ENCODE data around the gene TMEM52.

TMEM52 gene

GRCh38 chr1:1906185-1907097 is 12.6 kb downstream of the TMEM52 start:
- no peak for TF ChIP-seq ESRRG (CRISPR knock-in tag; IDR thresholded peaks at IDR 0.05)
- TF ChIP-seq TOX (CRISPR knock-in tag; IDR thresholded peaks at IDR 0.05; ENCODE audit: borderline replicate concordance) = no peak
- no peak for TF ChIP-seq ARNTL (CRISPR knock-in tag; IDR thresholded peaks at IDR 0.05; ENCODE audit: borderline replicate concordance, low read depth)
- TF ChIP-seq ISL1 (CRISPR knock-in tag; IDR thresholded peaks at IDR 0.05) = peak; percentile 22; the same call in 1 of the 2 replicates
- peak; percentile 59; the same call in 1 of the 2 replicates for TF ChIP-seq ZNF70 (CRISPR knock-in tag; IDR thresholded peaks at IDR 0.05)
- no peak for TF ChIP-seq ZFP3 (CRISPR knock-in tag; IDR thresholded peaks at IDR 0.05)
- ATAC-seq = peak; percentile 87

- TF ChIP-seq CREB5 (CRISPR knock-in tag; IDR thresholded peaks at IDR 0.05; ENCODE audit: low read depth) (no peak), BACH2 (CRISPR knock-in tag; IDR thresholded peaks at IDR 0.05; ENCODE audit: borderline replicate concordance) (no peak), ZNF8 (CRISPR knock-in tag; IDR thresholded peaks at IDR 0.05) (peak; percentile 92)
- ATAC-seq = no peak
Observed at GRCh38 chr1:1903224-1903623, 15.9 kb downstream of the TMEM52 start.

- TF ChIP-seq SNAI2 (CRISPR knock-in tag; IDR thresholded peaks at IDR 0.05) (no peak), ZFP3 (CRISPR knock-in tag; IDR thresholded peaks at IDR 0.05) (no peak), TSHZ2 (CRISPR knock-in tag; IDR thresholded peaks at IDR 0.05) (no peak), ARNTL (CRISPR knock-in tag; IDR thresholded peaks at IDR 0.05; ENCODE audit: borderline replicate concordance, low read depth) (no peak), BACH2 (CRISPR knock-in tag; IDR thresholded peaks at IDR 0.05; ENCODE audit: borderline replicate concordance) (no peak), CREB5 (CRISPR knock-in tag; IDR thresholded peaks at IDR 0.05; ENCODE audit: low read depth) (no peak), OSR1 (CRISPR knock-in tag; IDR thresholded peaks at IDR 0.05) (no peak), POU6F1 (CRISPR knock-in tag; IDR thresholded peaks at IDR 0.05; ENCODE audit: borderline replicate concordance, low read depth) (no peak), ZNF70 (CRISPR knock-in tag; IDR thresholded peaks at IDR 0.05) (no peak), GLIS3 (CRISPR knock-in tag; IDR thresholded peaks at IDR 0.05) (no peak), TCF4 (CRISPR knock-in tag; IDR thresholded peaks at IDR 0.05; ENCODE audit: borderline replicate concordance) (no peak), ZFP30 (CRISPR knock-in tag; IDR thresholded peaks at IDR 0.05) (no peak), ISL1 (CRISPR knock-in tag; IDR thresholded peaks at IDR 0.05) (no peak), RARB (CRISPR knock-in tag; IDR thresholded peaks at IDR 0.05) (no peak), PATZ1 (CRISPR knock-in tag; IDR thresholded peaks at IDR 0.05; ENCODE audit: borderline replicate concordance) (no peak), ZNF565 (CRISPR knock-in tag; conservative IDR thresholded peaks at IDR 0.05; ENCODE audit: low read depth) (no peak), ZNF8 (CRISPR knock-in tag; IDR thresholded peaks at IDR 0.05) (no peak), CSRNP3 (CRISPR knock-in tag; IDR thresholded peaks at IDR 0.05) (no peak), TOX (CRISPR knock-in tag; IDR thresholded peaks at IDR 0.05; ENCODE audit: borderline replicate concordance) (no peak)
- ATAC-seq = no peak
Observed at GRCh38 chr1:1901641-1902294, 17.3 kb downstream of the TMEM52 start.

Data from SK-N-SH treated with all-trans-retinoic acid at 6 μM for 48 hours (cell line).